H9 (cell line): ENCODE measurements around the gene AKAP12. TPM values are rescaled to one million over a fixed set of nuclear protein-coding genes. Genes with fewer than 3 reads are reported as not detected.

ENCODE experiments used
- DNase-seq: peaks from one replicate; pipeline ENCODE4 v3.0.0-alpha.2; 2017
- H2AFZ ChIP-seq: one replicate; pipeline ENCODE4 v1.6.1; 2013; ENCODE audit warnings: mild to moderate bottlenecking, low read length, control low read depth, moderate library complexity
- H2AK5ac ChIP-seq: 2 replicates; pipeline ENCODE4 v1.6.1; 2013; ENCODE audit warnings: low read length, control low read depth, mixed read lengths; ENCODE audit not compliant: insufficient read length
- H2BK120ac ChIP-seq: one replicate; pipeline ENCODE4 v1.6.1; 2013; ENCODE audit warnings: low read depth, mild to moderate bottlenecking, low read length, control low read depth, inconsistent platforms; ENCODE audit not compliant: poor library complexity, severe bottlenecking
- H2BK12ac ChIP-seq: 2 replicates; pipeline ENCODE4 v1.6.1; 2013; ENCODE audit warnings: low read length, control low read depth, mixed read lengths, low read depth; ENCODE audit not compliant: insufficient read length
- H2BK15ac ChIP-seq: 2 replicates; pipeline ENCODE4 v1.6.1; 2013; ENCODE audit warnings: low read depth, low read length, control low read depth
- H2BK20ac ChIP-seq: one replicate; pipeline ENCODE4 v1.6.1; 2013; ENCODE audit warnings: low read depth, mild to moderate bottlenecking, low read length, control low read depth, inconsistent platforms; ENCODE audit not compliant: poor library complexity, severe bottlenecking
- H2BK5ac ChIP-seq: 2 replicates; pipeline ENCODE4 v1.6.1; 2013; ENCODE audit warnings: low read length, control low read depth, mixed read lengths; ENCODE audit not compliant: insufficient read length
- H3K14ac ChIP-seq: 2 replicates; pipeline ENCODE4 v1.6.1; 2013; ENCODE audit warnings: low read length, control low read depth; ENCODE audit not compliant: insufficient read depth
- H3K18ac ChIP-seq: 2 replicates; pipeline ENCODE4 v1.6.1; 2013; ENCODE audit warnings: low read depth, mild to moderate bottlenecking, mixed read lengths, low read length, control low read depth; ENCODE audit not compliant: insufficient read length
- H3K23ac ChIP-seq: 2 replicates; pipeline ENCODE4 v1.6.1; 2013; ENCODE audit warnings: low read length, control low read depth, mixed read lengths, low read depth; ENCODE audit not compliant: insufficient read length
- H3K23me2 ChIP-seq: 2 replicates; pipeline ENCODE4 v1.6.1; 2013; ENCODE audit warnings: low read depth, mild to moderate bottlenecking, mixed read lengths, low read length, control low read depth; ENCODE audit not compliant: insufficient read length, poor library complexity, severe bottlenecking
- H3K27ac ChIP-seq: 2 replicates; pipeline ENCODE4 v1.5.1; 2013; ENCODE audit warnings: low read length, control low read depth, mixed read lengths, low read depth; ENCODE audit not compliant: insufficient read length
- H3K27me3 ChIP-seq: 2 replicates; pipeline ENCODE4 v1.6.1; 2013; ENCODE audit warnings: low read length, control low read depth, inconsistent platforms; ENCODE audit not compliant: insufficient read depth
- H3K4ac ChIP-seq: 2 replicates; pipeline ENCODE4 v1.6.1; 2013; ENCODE audit warnings: low read depth, mild to moderate bottlenecking, control low read depth, inconsistent platforms, low read length, moderate library complexity
- H3K4me1 ChIP-seq: 2 replicates; pipeline ENCODE4 v1.6.1; 2013; ENCODE audit warnings: low read length, control low read depth, inconsistent platforms; ENCODE audit not compliant: insufficient read depth
- H3K4me2 ChIP-seq: 2 replicates; pipeline ENCODE4 v1.6.1; 2013; ENCODE audit warnings: low read length, control low read depth, mixed read lengths; ENCODE audit not compliant: insufficient read length, insufficient read depth
- H3K56ac ChIP-seq: 2 replicates; pipeline ENCODE4 v1.6.1; 2013; ENCODE audit warnings: low read depth, mild to moderate bottlenecking, mixed read lengths, low read length, control low read depth; ENCODE audit not compliant: insufficient read length
- H3K79me1 ChIP-seq: 2 replicates; pipeline ENCODE4 v1.6.1; 2013; ENCODE audit warnings: low read depth, mild to moderate bottlenecking, moderate library complexity, low read length, control low read depth, inconsistent platforms; ENCODE audit not compliant: insufficient read depth, poor library complexity, severe bottlenecking
- H3K79me2 ChIP-seq: 2 replicates; pipeline ENCODE4 v1.6.1; 2013; ENCODE audit warnings: low read length, control low read depth, inconsistent platforms; ENCODE audit not compliant: insufficient read depth
- H3K9ac ChIP-seq: 2 replicates; pipeline ENCODE4 v1.6.1; 2013; ENCODE audit warnings: low read length, control low read depth, mixed read lengths; ENCODE audit not compliant: insufficient read length; ENCODE audit errors: extremely low read depth
- H3K9me3 ChIP-seq: one replicate; pipeline ENCODE4 v1.6.1; 2013; ENCODE audit warnings: low read depth, low read length, inconsistent platforms; ENCODE audit not compliant: control insufficient read depth
- H3T11ph ChIP-seq: one replicate; pipeline ENCODE4 v1.6.1; 2013; ENCODE audit warnings: mild to moderate bottlenecking, low read length, control low read depth, inconsistent platforms
- H4K20me1 ChIP-seq: one replicate; pipeline ENCODE4 v1.6.1; 2013; ENCODE audit not compliant: control insufficient read depth, insufficient read length, insufficient read depth
- H4K5ac ChIP-seq: 2 replicates; pipeline ENCODE4 v1.6.1; 2013; ENCODE audit warnings: low read depth, mild to moderate bottlenecking, mixed read lengths, low read length, control low read depth; ENCODE audit not compliant: insufficient read length
- H4K8ac ChIP-seq: replicated peaks from 2 replicates; pipeline ENCODE4 v1.6.1; 2013; ENCODE audit warnings: low read length, control low read depth, mixed read lengths, low read depth; ENCODE audit not compliant: insufficient read length
- H4K91ac ChIP-seq: 2 replicates; pipeline ENCODE4 v1.6.1; 2013; ENCODE audit warnings: low read depth, mild to moderate bottlenecking, moderate library complexity, mixed read lengths, low read length, control low read depth; ENCODE audit not compliant: insufficient read length
- H3K27ac Mint-ChIP-seq, 3 experiments: 2 replicates in 2 of 3; 3 replicates in 1 of 3; pipeline ENCODE4 v1.8.0; 2020 to 2021; ENCODE audit warnings: mixed read lengths in 3 of 3, mild to moderate bottlenecking in 1 of 3, moderate library complexity in 1 of 3
- H3K27me3 Mint-ChIP-seq: 2 replicates; pipeline ENCODE4 v1.8.0; 2021; ENCODE audit warnings: low read depth, mild to moderate bottlenecking, moderate library complexity, mixed read lengths
- H3K36me3 Mint-ChIP-seq, 3 experiments: 2 replicates in 2 of 3; 3 replicates in 1 of 3; pipeline ENCODE4 v1.8.0; 2020 to 2021; ENCODE audit warnings: low read depth in 3 of 3, mixed read lengths in 3 of 3; ENCODE audit not compliant: insufficient read depth in 1 of 3
- H3K4me1 Mint-ChIP-seq, 2 experiments: 2 replicates each; pipeline ENCODE4 v1.8.0; 2020; ENCODE audit warnings: mixed read lengths in 2 of 2
- H3K4me3 Mint-ChIP-seq, 2 experiments: 2 replicates in 1 of 2; 3 replicates in 1 of 2; pipeline ENCODE4 v1.8.0; 2020 to 2021; ENCODE audit warnings: mild to moderate bottlenecking in 2 of 2, mixed read lengths in 2 of 2, moderate library complexity in 1 of 2
- H3K9me3 Mint-ChIP-seq, 2 experiments: 2 replicates in 1 of 2; 3 replicates in 1 of 2; pipeline ENCODE4 v1.8.0; 2020; ENCODE audit warnings: mild to moderate bottlenecking in 2 of 2, mixed read lengths in 2 of 2, moderate library complexity in 1 of 2
- WGBS: extraction: QIAGEN DNeasy Blood & Tissue Kit; methylation state at CpG from one replicate; pipeline ENCODE4 v1.1.7; 2013; ENCODE audit warnings: missing lambda C conversion rate, low lambda C conversion rate, mixed read lengths; ENCODE audit not compliant: insufficient read length; ENCODE audit errors: extremely low coverage; 5-methylcytosine and 5-hydroxymethylcytosine counted together
- total RNA-seq: library from RNA; stranded (reverse); gene quantifications from 2 replicates; pipeline ENCODE4 v1.2.1, GENCODE V29; 2021
- TF ChIP-seq, protein P1 (sequence below): fragments of 200-600 bp; sonication (generic); conservative IDR thresholded peaks from 3 replicates; pipeline ENCODE4 v1.8.0; 2021; ENCODE audit warnings: antibody characterized with exemption, mild to moderate bottlenecking

Gene AKAP12
- total RNA-seq, 1 experiment from 2014 or later: 52.3 TPM

DNA sequence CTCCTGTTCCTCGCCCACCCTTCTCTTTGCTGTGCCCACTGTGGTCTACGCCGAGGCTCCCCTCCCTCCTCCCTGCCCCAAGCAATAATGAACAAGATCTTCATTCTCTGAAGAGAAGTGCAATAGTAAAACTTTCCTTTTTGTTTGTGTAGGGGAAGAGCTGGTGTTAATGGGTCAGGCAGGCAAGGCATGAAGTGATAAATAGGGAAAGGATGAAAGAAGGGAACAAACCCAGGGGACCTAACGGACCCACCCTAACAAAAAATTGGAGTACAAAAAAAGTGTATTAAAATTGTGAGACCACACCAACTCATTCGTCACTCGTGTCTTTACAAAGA is 84.7 kb downstream of the AKAP12 start:
- Histone ChIP-seq H3K9ac (no peak overlapping the region), H3T11ph (no peak overlapping the region), H3K23ac (no peak overlapping the region), H3K4me2 (no peak overlapping the region), H3K27ac (no peak overlapping the region), H3K9me3 (no peaks in the 10 kb centered on the region), H2AK5ac (no peak overlapping the region), H2BK12ac (no peak overlapping the region), H3K56ac (no peak overlapping the region), H2BK15ac (no peak overlapping the region), H3K4me1 (no peaks in the 10 kb centered on the region), H3K23me2 (no peaks in the 10 kb centered on the region), H3K79me2 (no peaks in the 10 kb centered on the region), H4K91ac (no peak overlapping the region), H2BK5ac (no peak overlapping the region), H3K18ac (no peak overlapping the region), H2AFZ (no peak overlapping the region), H3K79me1 (no peaks in the 10 kb centered on the region), H4K8ac (no peak overlapping the region), H2BK20ac (no peak overlapping the region), H2BK120ac (no peak overlapping the region), H3K14ac (no peak overlapping the region), H4K5ac (no peak overlapping the region), H3K27me3 (no peaks in the 10 kb centered on the region), H4K20me1 (no peaks in the 10 kb centered on the region), H3K4ac (no peak overlapping the region)
- H3K9me3 Mint-ChIP-seq: no peaks in the 10 kb centered on the region; a peak in 1 of 5 replicates
- TF ChIP-seq, protein P1, sequence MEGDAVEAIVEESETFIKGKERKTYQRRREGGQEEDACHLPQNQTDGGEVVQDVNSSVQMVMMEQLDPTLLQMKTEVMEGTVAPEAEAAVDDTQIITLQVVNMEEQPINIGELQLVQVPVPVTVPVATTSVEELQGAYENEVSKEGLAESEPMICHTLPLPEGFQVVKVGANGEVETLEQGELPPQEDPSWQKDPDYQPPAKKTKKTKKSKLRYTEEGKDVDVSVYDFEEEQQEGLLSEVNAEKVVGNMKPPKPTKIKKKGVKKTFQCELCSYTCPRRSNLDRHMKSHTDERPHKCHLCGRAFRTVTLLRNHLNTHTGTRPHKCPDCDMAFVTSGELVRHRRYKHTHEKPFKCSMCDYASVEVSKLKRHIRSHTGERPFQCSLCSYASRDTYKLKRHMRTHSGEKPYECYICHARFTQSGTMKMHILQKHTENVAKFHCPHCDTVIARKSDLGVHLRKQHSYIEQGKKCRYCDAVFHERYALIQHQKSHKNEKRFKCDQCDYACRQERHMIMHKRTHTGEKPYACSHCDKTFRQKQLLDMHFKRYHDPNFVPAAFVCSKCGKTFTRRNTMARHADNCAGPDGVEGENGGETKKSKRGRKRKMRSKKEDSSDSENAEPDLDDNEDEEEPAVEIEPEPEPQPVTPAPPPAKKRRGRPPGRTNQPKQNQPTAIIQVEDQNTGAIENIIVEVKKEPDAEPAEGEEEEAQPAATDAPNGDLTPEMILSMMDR: no peak; the same call in 2 of the 3 replicates
- no peak overlapping the region for H3K27ac Mint-ChIP-seq
- H3K27me3 Mint-ChIP-seq: peaks cover 17% of the 10 kb centered on the region
- no peak for DNase-seq
- whole genome bisulfite sequencing: no CpG with 5 or more reads among the region's 6 CpGs
- peaks cover 3 to 10% (median 7%) of the 10 kb centered on the region in 3 experiments; a peak in 4 of 7 replicates for H3K36me3 Mint-ChIP-seq
- H3K4me1 Mint-ChIP-seq: peaks cover 18 to 23% of the 10 kb centered on the region in 2 experiments
- peak overlapping the region in 1 of 2 experiments; percentile 33; a peak in 1 of 5 replicates for H3K4me3 Mint-ChIP-seq
